Measurements from ENCODE around the gene MCM8. TPM values are rescaled to one million over a fixed set of nuclear protein-coding genes. Genes with fewer than 3 reads are reported as not detected.

MCM8 gene
- total RNA-seq, 1 donor from 2014 or later: 35.2 TPM

GRCh38 chr20:6039766-6040165, 89.3 kb downstream of the MCM8 start:
- intact Hi-C loops (cut with micrococcal nuclease): no loop called here
- Mint-ChIP-seq H3K36me3 (ENCODE audit: low read depth) (peaks cover 41% of the 10 kb centered on the region), H3K4me1 (ENCODE audit: low read depth) (peaks cover under 1% of the 10 kb centered on the region), H3K27ac (no peak overlapping the region), H3K27me3 (ENCODE audit: low read depth) (no peaks in the 10 kb centered on the region), H3K9me3 (no peaks in the 10 kb centered on the region), H3K4me3 (ENCODE audit: low read depth) (no peak overlapping the region)
- no peak for DNase-seq (ENCODE audit: low spot score)

DNA sequence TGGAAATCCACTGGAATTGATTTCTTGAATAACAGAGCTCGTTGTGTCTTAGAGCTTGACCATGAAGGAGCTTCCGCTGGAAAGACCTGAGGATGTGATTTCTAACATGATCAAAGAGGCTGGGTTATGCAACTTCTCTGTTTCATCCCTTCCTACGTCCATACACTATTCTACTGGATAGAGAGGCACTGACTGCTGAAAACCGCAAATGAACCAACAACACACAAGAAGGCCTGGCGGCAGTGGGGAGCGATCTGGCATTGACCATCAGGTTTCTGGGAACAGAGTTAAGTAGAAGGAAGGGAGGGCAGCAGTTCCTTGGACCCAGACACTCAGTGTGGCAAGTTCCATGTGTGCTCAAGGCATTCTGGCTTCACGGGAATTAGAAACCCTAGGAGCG, 90.1 kb downstream of the MCM8 start:
- Mint-ChIP-seq H3K27me3 (ENCODE audit: low read depth) (no peaks in the 10 kb centered on the region), H3K4me3 (ENCODE audit: low read depth) (no peak overlapping the region), H3K4me1 (ENCODE audit: low read depth) (no peaks in the 10 kb centered on the region), H3K27ac (no peak overlapping the region), H3K36me3 (ENCODE audit: low read depth) (peaks cover 37% of the 10 kb centered on the region), H3K9me3 (no peaks in the 10 kb centered on the region)
- no peak for DNase-seq (ENCODE audit: low spot score)
- intact Hi-C loops (cut with micrococcal nuclease): no loop called here

DNA sequence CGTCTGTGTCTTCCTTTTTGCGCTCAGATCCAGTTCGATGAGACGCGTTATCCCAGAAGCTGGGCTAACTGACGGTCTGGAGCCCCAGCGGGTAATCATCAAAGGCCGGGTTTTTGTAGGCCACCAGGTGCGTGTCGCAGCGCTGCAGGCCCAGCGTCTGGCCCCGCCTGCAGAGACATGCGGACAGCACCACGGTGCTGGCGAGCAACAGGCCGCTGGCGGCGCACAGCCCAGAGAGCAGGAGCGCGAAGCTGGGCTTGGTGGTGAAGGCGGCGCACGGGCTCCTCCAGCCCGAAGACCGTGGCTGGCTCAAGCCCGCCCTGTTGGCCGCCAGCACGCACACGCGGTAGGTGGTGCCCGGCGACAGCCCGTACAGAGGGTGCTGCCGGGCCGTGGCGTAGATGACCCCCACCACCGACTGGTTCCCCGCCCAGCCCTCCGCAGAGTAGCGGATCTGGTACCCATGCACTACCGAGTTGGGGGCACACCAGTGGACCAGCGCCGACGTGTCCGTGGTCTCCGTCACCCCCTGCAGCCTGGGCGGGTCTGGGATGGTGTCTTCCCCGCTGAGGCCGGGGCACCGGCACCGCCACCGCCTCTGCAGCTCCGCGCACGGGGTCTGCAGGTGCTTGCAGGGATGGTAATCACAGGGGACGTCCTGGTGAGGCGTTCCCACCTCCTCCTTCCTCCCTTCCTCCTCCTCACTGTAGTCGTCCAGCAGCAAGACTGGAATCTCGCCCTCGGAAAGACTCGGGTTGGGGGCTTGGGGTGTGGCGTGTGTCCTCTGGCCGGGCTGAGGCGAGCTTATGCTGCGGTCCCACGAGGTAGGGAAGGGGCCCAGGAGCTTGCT, 90.7 kb downstream of the MCM8 start:
- intact Hi-C loops (cut with micrococcal nuclease): no loop called here
- H3K4me3 Mint-ChIP-seq (ENCODE audit: low read depth): no peak overlapping the region
- H3K27me3 Mint-ChIP-seq (ENCODE audit: low read depth): no peaks in the 10 kb centered on the region
- peaks cover 37% of the 10 kb centered on the region for H3K36me3 Mint-ChIP-seq (ENCODE audit: low read depth)
- H3K9me3 Mint-ChIP-seq: no peaks in the 10 kb centered on the region
- H3K4me1 Mint-ChIP-seq (ENCODE audit: low read depth): no peaks in the 10 kb centered on the region
- DNase-seq (ENCODE audit: low spot score): no peak
- no peak overlapping the region for H3K27ac Mint-ChIP-seq

DNA sequence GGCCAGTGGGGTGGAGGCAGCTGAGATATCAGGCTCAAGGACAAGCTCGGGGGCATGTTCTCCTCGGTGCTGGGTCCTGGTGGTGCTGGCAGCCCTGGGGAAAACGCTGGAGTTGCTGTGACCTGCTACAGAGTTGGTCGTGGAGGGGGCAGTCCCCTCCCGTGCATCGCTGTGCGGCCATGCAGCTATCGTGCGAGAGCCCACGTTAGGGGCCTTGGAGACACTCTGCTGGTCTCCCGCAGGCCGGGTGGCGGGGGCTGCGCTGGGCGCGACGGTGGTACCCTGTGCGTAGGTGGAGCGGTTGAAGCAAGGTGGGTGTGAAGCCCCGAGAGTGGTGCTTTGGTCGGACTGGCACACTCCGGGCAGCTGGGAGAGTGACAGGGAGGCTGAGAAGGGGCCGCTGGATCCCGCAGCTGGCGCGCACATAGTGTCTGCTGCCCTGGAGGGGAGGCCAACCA, 91.4 kb downstream of the MCM8 start:
- no peak for DNase-seq (ENCODE audit: low spot score)

GRCh38 chr20:6044115-6044514, 93.7 kb downstream of the MCM8 start:
- intact Hi-C loops (cut with micrococcal nuclease): no loop called here
- H3K27me3 Mint-ChIP-seq (ENCODE audit: low read depth): no peaks in the 10 kb centered on the region
- H3K4me3 Mint-ChIP-seq (ENCODE audit: low read depth): no peak overlapping the region
- no peak for DNase-seq (ENCODE audit: low spot score)
- no peaks in the 10 kb centered on the region for H3K9me3 Mint-ChIP-seq
- H3K4me1 Mint-ChIP-seq (ENCODE audit: low read depth): no peaks in the 10 kb centered on the region
- H3K27ac Mint-ChIP-seq: no peak overlapping the region
- H3K36me3 Mint-ChIP-seq (ENCODE audit: low read depth): peaks cover 22% of the 10 kb centered on the region

More for the DNA sequence above, 91.4 kb downstream of the MCM8 start:
- Mint-ChIP-seq H3K27ac (no peak overlapping the region), H3K36me3 (ENCODE audit: low read depth) (peaks cover 37% of the 10 kb centered on the region), H3K27me3 (ENCODE audit: low read depth) (no peaks in the 10 kb centered on the region), H3K4me3 (ENCODE audit: low read depth) (no peak overlapping the region), H3K9me3 (no peaks in the 10 kb centered on the region), H3K4me1 (ENCODE audit: low read depth) (no peaks in the 10 kb centered on the region)
- intact Hi-C loops (cut with micrococcal nuclease): no loop called here

- Mint-ChIP-seq H3K36me3 (ENCODE audit: low read depth) (peaks cover 11% of the 10 kb centered on the region), H3K27me3 (ENCODE audit: low read depth) (peaks cover 7% of the 10 kb centered on the region), H3K4me1 (ENCODE audit: low read depth) (no peaks in the 10 kb centered on the region), H3K27ac (no peak overlapping the region), H3K9me3 (no peaks in the 10 kb centered on the region), H3K4me3 (ENCODE audit: low read depth) (no peak overlapping the region)
- intact Hi-C loops (cut with micrococcal nuclease): no loop called here
- DNase-seq (ENCODE audit: low spot score): no peak
Measured at GRCh38 chr20:6045566-6045965, 95.1 kb downstream of the MCM8 start.

DNA sequence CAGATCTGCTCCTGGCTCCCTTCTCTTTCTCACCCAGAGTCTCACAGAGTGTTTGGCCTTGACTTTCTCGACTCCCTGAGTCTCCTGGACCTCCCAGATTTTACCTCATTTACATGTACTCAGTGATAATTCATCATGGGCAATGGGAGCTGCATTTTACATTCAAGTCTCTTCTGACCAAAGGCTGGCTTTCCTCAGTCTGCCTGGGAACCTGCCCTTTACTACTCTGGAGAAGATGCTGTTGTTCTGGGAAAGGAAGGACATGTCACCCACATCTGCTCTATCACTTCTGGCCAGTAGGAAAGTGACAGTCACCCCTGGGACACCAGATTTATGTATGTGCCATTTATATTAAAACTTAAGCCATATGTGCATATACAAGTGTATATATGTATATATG, 96.0 kb downstream of the MCM8 start:
- Mint-ChIP-seq H3K36me3 (ENCODE audit: low read depth) (peaks cover 7% of the 10 kb centered on the region), H3K27ac (no peak overlapping the region), H3K4me3 (ENCODE audit: low read depth) (no peak overlapping the region), H3K27me3 (ENCODE audit: low read depth) (peaks cover 15% of the 10 kb centered on the region), H3K4me1 (ENCODE audit: low read depth) (no peaks in the 10 kb centered on the region), H3K9me3 (no peaks in the 10 kb centered on the region)
- intact Hi-C loops (cut with micrococcal nuclease): no loop called here
- DNase-seq (ENCODE audit: low spot score): no peak

- no peak overlapping the region for H3K27ac Mint-ChIP-seq
- H3K4me1 Mint-ChIP-seq (ENCODE audit: low read depth): no peaks in the 10 kb centered on the region
- no peaks in the 10 kb centered on the region for H3K36me3 Mint-ChIP-seq (ENCODE audit: low read depth)
- intact Hi-C loops (cut with micrococcal nuclease): no loop called here
- H3K27me3 Mint-ChIP-seq (ENCODE audit: low read depth): peaks cover 28% of the 10 kb centered on the region
- DNase-seq (ENCODE audit: low spot score): no peak
- H3K9me3 Mint-ChIP-seq: no peaks in the 10 kb centered on the region
- no peak overlapping the region for H3K4me3 Mint-ChIP-seq (ENCODE audit: low read depth)
Measured at GRCh38 chr20:6048391-6048790, 97.9 kb downstream of the MCM8 start.

Other genes starting within 250 kb of the MCM8 start
- 11.0 and 11.8 TPM in 2 replicates for gene SHLD1, start 200.3 kb upstream of the MCM8 start, total RNA-seq
- gene CHGB, start 39.1 kb upstream of the MCM8 start, total RNA-seq: 0.16 TPM in 1 of 2 replicates, not detected in the other
- gene TRMT6, start 119 bp upstream of the MCM8 start, total RNA-seq: 25.5 and 27.5 TPM in 2 replicates
- gene CRLS1, start 55.5 kb downstream of the MCM8 start, total RNA-seq: 52.1 TPM in 2 replicates
- gene LRRN4, start 103.4 kb downstream of the MCM8 start, total RNA-seq: 0.11 TPM in 1 of 2 replicates, not detected in the other
- gene FERMT1, start 172.4 kb downstream of the MCM8 start, total RNA-seq: 0.84 and 1.5 TPM in 2 replicates